ENCODE data around the gene CALD1. TPM values are rescaled to one million over a fixed set of nuclear protein-coding genes. Genes with fewer than 3 reads are reported as not detected.

The CALD1 gene
- total RNA-seq, 1 donor from 2014 or later, result 1,941 TPM

- peaks cover 68% of the 10 kb centered on the region for H3K36me3 Mint-ChIP-seq (ENCODE audit: low read depth)
- no peak for DNase-seq (ENCODE audit: low spot score)
- no peak for TF ChIP-seq CTCF (IDR thresholded peaks at IDR 0.05)
- no peaks in the 10 kb centered on the region for H3K9me3 Mint-ChIP-seq (ENCODE audit: low read depth)
- no peaks in the 10 kb centered on the region for H3K27me3 Mint-ChIP-seq (ENCODE audit: low read depth)
- H3K27ac Mint-ChIP-seq (ENCODE audit: unreplicated experiment), result peak overlapping the region; percentile 30
- no peak overlapping the region for H3K4me3 Mint-ChIP-seq (ENCODE audit: unreplicated experiment)
- H3K4me1 Mint-ChIP-seq (ENCODE audit: low read depth), result peaks cover 77% of the 10 kb centered on the region
Observed at GRCh38 chr7:134945691-134946090, 166.3 kb downstream of the CALD1 start.

GRCh38 chr7:134946260-134946659 is 166.8 kb downstream of the CALD1 start:
- no peaks in the 10 kb centered on the region for H3K9me3 Mint-ChIP-seq (ENCODE audit: low read depth)
- H3K27me3 Mint-ChIP-seq (ENCODE audit: low read depth), result no peaks in the 10 kb centered on the region
- no peak for TF ChIP-seq CTCF (IDR thresholded peaks at IDR 0.05)
- H3K36me3 Mint-ChIP-seq (ENCODE audit: low read depth), result peaks cover 67% of the 10 kb centered on the region
- H3K27ac Mint-ChIP-seq (ENCODE audit: unreplicated experiment), result peak overlapping the region; percentile 91
- DNase-seq (ENCODE audit: low spot score), result no peak
- peaks cover 74% of the 10 kb centered on the region for H3K4me1 Mint-ChIP-seq (ENCODE audit: low read depth)
- no peak overlapping the region for H3K4me3 Mint-ChIP-seq (ENCODE audit: unreplicated experiment)

- H3K9me3 Mint-ChIP-seq (ENCODE audit: low read depth), result no peaks in the 10 kb centered on the region
- H3K4me3 Mint-ChIP-seq (ENCODE audit: unreplicated experiment), result no peak overlapping the region
- no peaks in the 10 kb centered on the region for H3K27me3 Mint-ChIP-seq (ENCODE audit: low read depth)
- peaks cover 69% of the 10 kb centered on the region for H3K36me3 Mint-ChIP-seq (ENCODE audit: low read depth)
- no peak for DNase-seq (ENCODE audit: low spot score)
- TF ChIP-seq CTCF (IDR thresholded peaks at IDR 0.05), result no peak
- peaks cover 66% of the 10 kb centered on the region for H3K4me1 Mint-ChIP-seq (ENCODE audit: low read depth)
- H3K27ac Mint-ChIP-seq (ENCODE audit: unreplicated experiment), result peak overlapping the region; percentile 91
Observed at GRCh38 chr7:134947329-134947728, 167.9 kb downstream of the CALD1 start.

- Mint-ChIP-seq H3K36me3 (ENCODE audit: low read depth) (peaks cover 69% of the 10 kb centered on the region), H3K4me1 (ENCODE audit: low read depth) (peaks cover 63% of the 10 kb centered on the region), H3K27ac (ENCODE audit: unreplicated experiment) (peak overlapping the region; percentile 91), H3K9me3 (ENCODE audit: low read depth) (no peaks in the 10 kb centered on the region), H3K27me3 (ENCODE audit: low read depth) (no peaks in the 10 kb centered on the region), H3K4me3 (ENCODE audit: unreplicated experiment) (no peak overlapping the region)
- DNase-seq (ENCODE audit: low spot score), result no peak
- TF ChIP-seq CTCF (IDR thresholded peaks at IDR 0.05), result no peak
Observed at GRCh38 chr7:134947831-134948230, 168.4 kb downstream of the CALD1 start.

GRCh38 chr7:134948246-134948645 is 168.8 kb downstream of the CALD1 start:
- Mint-ChIP-seq H3K27me3 (ENCODE audit: low read depth) (no peaks in the 10 kb centered on the region), H3K4me3 (ENCODE audit: unreplicated experiment) (no peak overlapping the region)

More at GRCh38 chr7:134948246-134948645, 168.8 kb downstream of the CALD1 start:
- DNase-seq (ENCODE audit: low spot score), result no peak
- Mint-ChIP-seq H3K27ac (ENCODE audit: unreplicated experiment) (peak overlapping the region; percentile 91), H3K4me1 (ENCODE audit: low read depth) (peaks cover 61% of the 10 kb centered on the region), H3K9me3 (ENCODE audit: low read depth) (no peaks in the 10 kb centered on the region), H3K36me3 (ENCODE audit: low read depth) (peaks cover 67% of the 10 kb centered on the region)
- no peak for TF ChIP-seq CTCF (IDR thresholded peaks at IDR 0.05)

Measured in chondrocyte (in vitro differentiated cells).